ENCODE data around the gene MIEF2.

Gene MIEF2

GRCh38 chr17:18257268-18257981, 3.0 kb upstream of the MIEF2 start:
- Histone ChIP-seq H3K27me3 (ENCODE audit: insufficient read depth, poor library complexity, severe bottlenecking) (no peaks in the 10 kb centered on the region), H3K27ac (replicated peaks) (peak overlapping the region; percentile 89), H3K4me3 (replicated peaks; ENCODE audit: insufficient read depth, low read length) (peak overlapping the region; percentile 70)
- TF ChIP-seq CTCF (IDR thresholded peaks at IDR 0.05; ENCODE audit: insufficient read depth, low read length) = no peak
- no peak for TF ChIP-seq POLR2AphosphoS5 (IDR thresholded peaks at IDR 0.05; ENCODE audit: low read depth)
- TF ChIP-seq REST (IDR thresholded peaks at IDR 0.05; ENCODE audit: insufficient replicate concordance, low read depth) = no peak
- TF ChIP-seq SPI1 (IDR thresholded peaks at IDR 0.05; ENCODE audit: borderline replicate concordance, low read depth) = no peak
- no peak for TF ChIP-seq GABPA (IDR thresholded peaks at IDR 0.05; ENCODE audit: low read depth)
- peak in 1 of 2 experiments; percentile 45 for DNase-seq (ENCODE audit: low read depth in 1 of 2, low spot score in 1 of 2)

GRCh38 chr17:18257982-18258355, 2.5 kb upstream of the MIEF2 start:
- no peaks in the 10 kb centered on the region for H3K27me3 ChIP-seq (ENCODE audit: insufficient read depth, poor library complexity, severe bottlenecking)
- H3K27ac ChIP-seq (replicated peaks) = peak overlapping the region; percentile 89
- TF ChIP-seq GABPA (IDR thresholded peaks at IDR 0.05; ENCODE audit: low read depth) (no peak), SPI1 (IDR thresholded peaks at IDR 0.05; ENCODE audit: borderline replicate concordance, low read depth) (peak; percentile 72; the same call in 1 of the 2 replicates), REST (IDR thresholded peaks at IDR 0.05; ENCODE audit: insufficient replicate concordance, low read depth) (no peak), POLR2AphosphoS5 (IDR thresholded peaks at IDR 0.05; ENCODE audit: low read depth) (no peak)
- DNase-seq (ENCODE audit: low read depth in 1 of 2, low spot score in 1 of 2) = peak; percentile 22 to 40
- peak overlapping the region; percentile 70 for H3K4me3 ChIP-seq (replicated peaks; ENCODE audit: insufficient read depth, low read length)

GRCh38 chr17:18258356-18259038, 2.0 kb upstream of the MIEF2 start, which contains the start of gene FLII:
TSS of gene FLII (minus strand) at chr17:18258738. CDS start at chr17:18258690, 48 bp downstream.
- H3K4me3 ChIP-seq (replicated peaks; ENCODE audit: insufficient read depth, low read length) = peak within 1 kb of the TSS; percentile 70
- H3K27ac ChIP-seq (replicated peaks) = peak within 1 kb of the TSS; percentile 89
- peak; percentile 6 to 28 for DNase-seq (ENCODE audit: low read depth in 1 of 2, low spot score in 1 of 2)
- H3K27me3 ChIP-seq (ENCODE audit: insufficient read depth, poor library complexity, severe bottlenecking) = no peaks in the 10 kb centered on the region
- TF ChIP-seq SPI1 (IDR thresholded peaks at IDR 0.05; ENCODE audit: borderline replicate concordance, low read depth) (no peak), POLR2AphosphoS5 (IDR thresholded peaks at IDR 0.05; ENCODE audit: low read depth) (no peak), REST (IDR thresholded peaks at IDR 0.05; ENCODE audit: insufficient replicate concordance, low read depth) (no peak), GABPA (IDR thresholded peaks at IDR 0.05; ENCODE audit: low read depth) (no peak), CTCF (IDR thresholded peaks at IDR 0.05; ENCODE audit: insufficient read depth, low read length) (no peak)

Measured in HL-60 (cell line).